ENCODE data around the gene ZNF85. TPM values are rescaled to one million over a fixed set of nuclear protein-coding genes. Genes with fewer than 3 reads are reported as not detected.
A peak's percentile ranks its signal among the peaks of the same experiment; 100 is the strongest.
"Not testable (repeated sequence)": the region's sequence is repeated elsewhere in the genome, so short reads cannot be mapped to it uniquely, and the experiment has no call there.

The ZNF85 gene
- total RNA-seq, 1 donor from 2014 or later: 4.8 TPM

GRCh38 chr19:20928371-20928770, 5.3 kb downstream of the ZNF85 start:
- Mint-ChIP-seq H3K4me1 (ENCODE audit: unreplicated experiment) (peaks cover 14% of the 10 kb centered on the region), H3K27ac (ENCODE audit: unreplicated experiment) (no peak overlapping the region), H3K27me3 (ENCODE audit: unreplicated experiment) (no peaks in the 10 kb centered on the region), H3K9me3 (ENCODE audit: unreplicated experiment) (peaks cover 5% of the 10 kb centered on the region), H3K4me3 (ENCODE audit: unreplicated experiment) (no peak overlapping the region), H3K36me3 (ENCODE audit: unreplicated experiment) (peaks cover 11% of the 10 kb centered on the region)
- no peak for TF ChIP-seq CTCF (IDR thresholded peaks at IDR 0.05)
- peak; percentile 17 for DNase-seq (ENCODE audit: extremely low spot score, unreplicated experiment)

GRCh38 chr19:20936322-20936947, 13.4 kb downstream of the ZNF85 start:
- not testable (repeated sequence) for H3K27me3 Mint-ChIP-seq (ENCODE audit: unreplicated experiment); DNase-seq (ENCODE audit: extremely low spot score, unreplicated experiment); H3K4me3 Mint-ChIP-seq (ENCODE audit: unreplicated experiment); H3K27ac Mint-ChIP-seq (ENCODE audit: unreplicated experiment); H3K4me1 Mint-ChIP-seq (ENCODE audit: unreplicated experiment); H3K9me3 Mint-ChIP-seq (ENCODE audit: unreplicated experiment)
- H3K36me3 Mint-ChIP-seq (ENCODE audit: unreplicated experiment): peaks cover 27% of the 10 kb centered on the region

GRCh38 chr19:20952561-20953095, 29.6 kb downstream of the ZNF85 start:
- H3K4me1 Mint-ChIP-seq (ENCODE audit: unreplicated experiment); H3K27me3 Mint-ChIP-seq (ENCODE audit: unreplicated experiment); H3K4me3 Mint-ChIP-seq (ENCODE audit: unreplicated experiment); H3K27ac Mint-ChIP-seq (ENCODE audit: unreplicated experiment): not testable (repeated sequence)
- DNase-seq (ENCODE audit: extremely low spot score, unreplicated experiment): peak; percentile 76
- Mint-ChIP-seq H3K9me3 (ENCODE audit: unreplicated experiment) (peaks cover 22% of the 10 kb centered on the region), H3K36me3 (ENCODE audit: unreplicated experiment) (peaks cover 26% of the 10 kb centered on the region)

- H3K27ac Mint-ChIP-seq (ENCODE audit: unreplicated experiment): no peak overlapping the region
Measured at GRCh38 chr19:20964798-20965197, 41.7 kb downstream of the ZNF85 start.

GRCh38 chr19:20968092-20968491, 45.0 kb downstream of the ZNF85 start:
- Mint-ChIP-seq H3K4me3 (ENCODE audit: unreplicated experiment) (no peak overlapping the region), H3K36me3 (ENCODE audit: unreplicated experiment) (no peaks in the 10 kb centered on the region), H3K9me3 (ENCODE audit: unreplicated experiment) (peaks cover 16% of the 10 kb centered on the region), H3K27ac (ENCODE audit: unreplicated experiment) (no peak overlapping the region), H3K4me1 (ENCODE audit: unreplicated experiment) (no peaks in the 10 kb centered on the region), H3K27me3 (ENCODE audit: unreplicated experiment) (no peaks in the 10 kb centered on the region)
- no peak for TF ChIP-seq CTCF (IDR thresholded peaks at IDR 0.05)
- DNase-seq (ENCODE audit: extremely low spot score, unreplicated experiment): peak; percentile 51

More at GRCh38 chr19:20964798-20965197, 41.7 kb downstream of the ZNF85 start:
- no peak for TF ChIP-seq CTCF (IDR thresholded peaks at IDR 0.05)
- Mint-ChIP-seq H3K27me3 (ENCODE audit: unreplicated experiment) (no peaks in the 10 kb centered on the region), H3K4me1 (ENCODE audit: unreplicated experiment) (no peaks in the 10 kb centered on the region), H3K4me3 (ENCODE audit: unreplicated experiment) (no peak overlapping the region), H3K9me3 (ENCODE audit: unreplicated experiment) (peaks cover 28% of the 10 kb centered on the region), H3K36me3 (ENCODE audit: unreplicated experiment) (no peaks in the 10 kb centered on the region)
- peak; percentile 63 for DNase-seq (ENCODE audit: extremely low spot score, unreplicated experiment)

- no peaks in the 10 kb centered on the region for H3K27me3 Mint-ChIP-seq (ENCODE audit: unreplicated experiment)
- no peaks in the 10 kb centered on the region for H3K36me3 Mint-ChIP-seq (ENCODE audit: unreplicated experiment)
- peaks cover 20% of the 10 kb centered on the region for H3K9me3 Mint-ChIP-seq (ENCODE audit: unreplicated experiment)
- TF ChIP-seq CTCF (IDR thresholded peaks at IDR 0.05): no peak
- H3K27ac Mint-ChIP-seq (ENCODE audit: unreplicated experiment): no peak overlapping the region
- H3K4me1 Mint-ChIP-seq (ENCODE audit: unreplicated experiment): no peaks in the 10 kb centered on the region
- DNase-seq (ENCODE audit: extremely low spot score, unreplicated experiment): no peak
- H3K4me3 Mint-ChIP-seq (ENCODE audit: unreplicated experiment): no peak overlapping the region
Measured at GRCh38 chr19:20969498-20969897, 46.4 kb downstream of the ZNF85 start.
